ENCODE data around the gene MTREX.
A peak's percentile ranks its signal among the peaks of the same experiment; 100 is the strongest.

MTREX gene

DNA sequence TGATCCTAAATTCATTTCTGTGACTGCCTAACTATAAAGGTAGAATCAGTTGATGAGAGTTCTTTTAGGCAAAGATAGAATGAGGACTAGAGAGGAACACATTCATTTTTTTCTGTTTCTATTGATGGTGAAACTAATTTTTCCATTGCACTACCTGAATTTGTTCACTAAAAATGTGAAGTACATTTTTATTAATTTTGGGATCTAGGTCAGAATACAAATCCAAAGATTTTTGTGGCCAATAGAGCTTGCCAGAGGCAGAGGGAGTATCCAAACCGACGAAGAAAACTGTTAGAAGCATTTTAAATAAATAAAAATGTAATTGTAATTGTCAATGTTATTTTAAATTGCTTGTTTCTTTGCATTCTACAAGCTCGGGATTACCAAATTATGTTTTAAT is 78.1 kb downstream of the MTREX start:
- no peak for DNase-seq

DNA sequence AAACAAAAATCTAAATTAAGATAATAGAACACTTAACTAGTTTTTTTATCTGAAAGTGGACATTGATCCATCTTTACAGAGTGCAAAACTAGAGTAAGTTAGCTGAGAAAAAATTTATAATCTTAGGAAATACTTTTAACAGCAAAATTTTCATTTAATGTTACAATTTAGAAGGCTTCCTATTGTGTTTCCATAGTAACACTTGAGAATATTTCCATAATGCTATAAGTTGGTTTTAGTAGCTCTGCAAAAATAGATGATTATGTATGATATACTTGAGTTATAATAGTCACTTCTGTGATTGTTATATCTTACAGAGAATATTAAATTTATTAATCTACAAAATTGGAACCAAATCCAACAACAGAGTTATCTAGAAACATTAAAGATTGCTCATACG is 78.6 kb downstream of the MTREX start:
- DNase-seq, result no peak

DNA sequence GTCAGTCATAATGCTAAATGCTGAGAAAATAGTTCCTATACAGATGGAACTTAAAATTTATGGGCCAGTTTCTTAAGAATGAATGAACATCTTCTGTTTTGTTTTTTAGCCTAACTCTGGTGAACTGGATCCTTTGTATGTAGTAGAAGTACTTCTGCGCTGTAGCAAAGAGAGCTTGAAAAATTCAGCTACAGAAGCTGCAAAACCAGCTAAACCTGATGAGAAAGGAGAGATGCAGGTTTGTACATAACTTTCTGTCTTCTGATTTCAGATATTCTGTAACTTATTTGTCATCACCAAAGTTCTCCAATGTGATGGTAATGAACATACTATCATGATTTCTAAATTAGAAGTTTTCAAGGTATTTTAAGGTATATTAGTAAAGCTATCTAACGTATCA is 80.1 kb downstream of the MTREX start:
- DNase-seq, result no peak

DNA sequence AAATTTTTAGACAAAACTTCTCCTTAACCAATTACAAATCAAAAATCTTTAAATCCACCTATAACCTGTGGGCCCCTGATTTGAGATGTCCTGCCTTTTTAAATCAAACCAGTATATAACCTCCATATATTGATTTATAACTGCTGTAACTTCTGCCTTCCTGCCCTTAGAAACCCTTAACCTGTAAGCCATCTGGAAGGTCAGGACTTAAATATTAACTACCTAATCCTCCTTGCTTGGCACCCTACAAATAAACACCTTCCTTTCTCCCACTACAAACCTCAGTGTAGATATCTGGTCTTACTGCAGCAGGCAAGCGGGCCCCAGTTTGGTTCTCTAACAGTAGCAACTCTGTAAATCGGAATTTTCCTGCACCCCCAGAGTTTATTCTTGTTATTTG is 83.9 kb downstream of the MTREX start:
- DNase-seq, result no peak

DNA sequence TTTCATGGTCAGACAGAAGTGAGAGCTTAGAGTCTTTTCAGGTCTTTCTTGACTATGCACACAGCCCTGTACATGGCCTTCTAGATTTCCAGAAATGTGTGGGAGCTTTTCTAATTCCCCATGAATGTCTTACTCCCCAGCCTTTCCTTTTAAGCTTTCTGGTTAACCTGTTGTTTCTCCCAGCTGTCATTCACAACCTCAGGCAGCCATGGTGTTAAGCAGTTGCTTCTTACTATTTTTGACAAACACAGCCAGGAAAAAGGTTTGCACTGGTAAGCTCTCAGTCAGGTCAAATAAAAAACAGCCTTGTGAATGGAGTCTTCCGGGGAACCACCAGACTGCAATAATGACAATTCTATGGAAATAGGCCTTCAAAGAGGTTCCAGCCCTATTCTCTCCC is 84.9 kb downstream of the MTREX start:
- no peak for DNase-seq

DNA sequence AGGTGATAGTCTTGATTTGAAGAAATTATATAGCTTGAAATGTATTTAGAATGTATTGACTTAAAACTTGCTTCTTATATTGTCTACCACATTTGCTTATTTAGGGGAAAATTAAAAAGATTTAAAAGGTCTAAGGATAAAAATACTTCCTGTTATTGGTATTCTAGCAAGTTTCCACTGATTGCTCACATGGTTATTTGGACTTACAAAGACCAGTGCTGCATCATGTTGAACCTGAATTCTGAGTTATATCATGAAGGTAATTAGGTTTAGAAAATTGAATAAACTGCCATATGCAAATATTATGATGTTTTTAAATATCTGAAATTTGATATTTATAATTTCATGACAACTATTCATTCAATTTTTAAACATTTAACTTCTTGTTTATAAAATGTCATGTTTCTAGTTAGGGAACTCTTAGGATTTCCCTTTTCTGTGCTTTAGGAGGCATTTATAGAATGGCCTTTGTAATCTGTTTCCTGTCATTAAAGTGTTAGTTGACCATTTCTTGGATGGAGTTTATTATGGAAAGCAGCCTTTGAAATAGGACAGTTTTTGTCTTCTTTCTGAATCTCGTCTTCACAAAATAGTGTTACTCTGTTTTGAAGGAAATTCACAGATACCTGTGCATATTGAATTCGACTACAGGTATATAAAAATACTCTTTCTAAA is 85.8 kb downstream of the MTREX start:
- DNase-seq, result no peak

DNA sequence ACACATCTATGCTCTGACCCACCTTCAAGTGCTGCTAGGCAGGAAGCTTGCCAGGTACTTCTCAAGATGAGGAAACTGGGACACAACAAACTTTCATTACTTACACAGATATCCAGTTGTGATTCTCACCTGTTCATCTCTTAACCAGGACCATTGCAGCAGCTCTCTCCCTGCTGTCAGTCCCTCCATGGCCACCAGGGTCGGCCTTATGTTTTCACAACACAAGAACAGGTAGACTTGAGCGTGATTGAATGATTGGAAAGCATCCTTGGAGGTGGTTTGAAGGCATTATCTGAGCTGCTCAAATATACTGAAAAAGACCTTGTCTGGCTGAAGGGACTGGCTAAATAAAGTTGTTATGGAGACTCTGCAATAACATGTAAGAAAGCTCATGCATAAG is 94.4 kb downstream of the MTREX start:
- DNase-seq, result no peak

DNA sequence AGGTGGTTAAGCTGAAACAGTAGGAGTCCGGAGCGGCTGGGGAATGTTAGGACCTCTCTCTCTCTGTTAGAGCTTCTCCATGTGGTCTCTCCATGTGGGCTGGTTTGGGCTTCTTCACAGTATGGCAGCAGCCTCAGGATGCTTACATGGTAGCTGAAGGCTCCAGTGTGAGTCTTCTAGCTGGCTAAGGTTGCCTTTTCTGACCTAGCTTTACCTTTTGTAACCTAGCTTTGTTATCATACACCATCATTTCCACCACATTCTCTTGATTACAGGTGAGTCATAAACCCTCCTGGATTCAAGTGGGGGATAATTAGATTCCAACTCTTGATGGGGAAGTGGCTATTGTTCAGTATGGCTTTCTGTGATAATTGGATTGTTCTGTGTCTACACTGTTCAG is 98.5 kb downstream of the MTREX start:
- no peak for DNase-seq

DNA sequence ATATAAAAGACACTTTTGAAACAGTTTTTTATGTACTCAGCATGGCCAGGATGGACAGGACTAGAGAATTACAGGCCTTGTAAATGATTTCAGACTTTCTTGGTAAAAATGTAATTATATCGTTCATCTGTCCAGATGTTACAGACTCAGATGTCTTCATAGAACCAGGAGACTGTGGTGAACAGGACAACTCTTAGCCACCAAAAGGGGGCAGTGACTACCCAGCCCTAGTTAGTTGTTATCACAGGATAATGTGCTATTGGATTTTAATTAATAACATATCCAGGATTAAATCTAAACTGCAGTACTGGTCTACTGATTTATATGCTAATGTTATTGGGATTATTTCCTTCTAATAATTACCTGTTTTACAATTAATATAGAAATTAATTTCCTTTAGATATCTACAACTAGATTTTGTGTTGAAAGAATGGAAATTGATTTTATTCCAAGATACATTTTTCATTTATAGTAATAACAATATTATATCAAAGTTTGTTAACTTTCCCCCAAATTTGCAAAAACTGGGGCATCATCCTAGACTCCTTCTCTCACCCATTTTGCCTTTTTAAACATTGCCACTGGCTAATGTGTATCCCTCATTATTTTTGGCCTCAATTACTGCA is 99.4 kb downstream of the MTREX start:
- DNase-seq, result peak; percentile 5

DNA sequence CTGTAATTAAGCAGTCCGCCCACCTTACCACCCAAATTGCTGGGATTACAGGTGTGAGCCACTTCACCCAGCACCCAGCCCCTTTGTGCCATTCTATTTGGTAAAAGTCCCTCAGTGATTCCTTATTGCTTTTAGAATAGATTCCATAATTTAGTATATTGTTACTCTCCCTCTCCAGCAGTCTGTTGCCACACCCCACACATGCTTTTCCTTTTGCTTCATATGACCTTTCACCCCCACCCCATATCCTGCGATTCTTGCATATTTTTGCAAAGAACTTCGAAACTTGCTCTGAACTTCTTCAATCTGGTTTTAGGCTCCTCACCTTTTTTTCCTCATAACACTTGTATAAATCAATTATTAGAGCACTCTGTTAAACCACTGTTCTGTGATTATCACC is 100.2 kb downstream of the MTREX start:
- no peak for DNase-seq

DNA sequence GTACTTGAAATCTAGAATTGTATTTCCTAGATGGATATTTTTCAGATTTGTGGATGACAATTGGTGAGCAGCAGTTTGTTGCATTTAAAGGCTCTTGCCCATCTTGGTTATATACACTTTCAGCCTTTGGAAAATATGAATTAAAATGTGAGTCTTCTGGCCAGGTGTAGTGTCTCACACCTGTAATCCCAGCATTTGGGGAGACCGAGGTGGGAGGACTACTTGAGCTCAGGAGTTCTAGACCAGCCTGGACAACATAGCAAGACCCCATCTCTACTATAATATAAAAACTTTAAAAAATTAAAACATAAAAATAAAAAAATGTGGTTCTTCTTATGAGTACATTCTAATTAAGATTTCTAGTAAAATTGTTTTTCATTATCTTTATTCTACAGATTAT is 102.0 kb downstream of the MTREX start:
- DNase-seq, result no peak

DNA sequence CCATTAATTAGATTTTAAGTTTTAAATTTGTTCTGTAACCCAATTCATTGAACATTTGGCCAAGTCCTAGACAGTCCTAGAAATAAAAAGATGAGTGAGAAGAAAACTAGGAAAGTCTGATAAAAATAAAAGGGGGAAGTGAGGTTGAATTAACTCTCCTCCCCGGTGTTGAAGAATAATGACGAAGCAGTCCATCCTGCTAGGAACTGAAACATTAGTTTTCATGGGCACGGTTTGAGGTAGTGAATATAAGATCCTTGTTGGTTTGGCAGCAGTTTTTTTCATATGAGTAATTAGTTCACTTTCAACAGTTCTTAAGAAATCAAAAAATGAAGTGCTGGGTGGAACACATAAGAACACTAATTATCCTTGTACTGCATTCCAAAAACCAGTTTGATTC is 103.1 kb downstream of the MTREX start:
- DNase-seq, result no peak

DNA sequence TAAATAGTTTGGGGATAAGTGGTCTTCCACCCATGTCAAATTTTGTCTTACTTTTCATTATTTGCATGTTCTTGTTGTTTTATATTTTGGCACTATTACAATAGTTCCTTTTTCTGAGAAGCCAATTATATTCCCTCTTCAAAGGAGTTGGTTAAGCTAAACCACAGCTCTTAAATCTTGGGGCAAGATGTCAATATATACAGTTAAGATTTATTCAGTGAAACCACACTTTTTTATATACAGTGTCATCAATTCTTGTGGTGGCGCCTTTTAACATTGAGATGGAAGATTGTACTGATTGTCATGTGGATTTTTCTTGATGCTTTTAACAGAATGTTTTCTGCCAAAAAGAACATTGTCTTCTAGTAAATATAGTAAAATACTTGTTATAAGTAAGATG is 104.1 kb downstream of the MTREX start:
- peak; percentile 7 for DNase-seq

DNA sequence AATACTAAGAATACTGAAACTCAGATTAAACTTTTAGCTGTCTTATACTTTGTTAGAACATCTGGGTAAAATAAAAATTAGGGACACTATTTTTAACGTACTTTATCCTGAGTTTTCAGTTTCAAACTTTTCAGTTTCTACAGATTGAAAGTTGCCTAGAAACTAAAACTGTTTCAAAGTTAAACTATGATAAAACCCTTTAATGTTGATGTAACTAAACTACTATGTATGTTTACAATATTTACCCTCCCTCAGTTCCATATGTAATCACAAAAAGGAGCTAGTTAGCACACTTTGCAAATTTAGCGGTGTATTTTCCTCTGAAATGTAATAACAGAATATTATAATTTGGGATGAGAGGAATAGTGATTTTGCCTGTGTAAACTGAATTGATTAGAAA is 105.9 kb downstream of the MTREX start:
- no peak for DNase-seq

DNA sequence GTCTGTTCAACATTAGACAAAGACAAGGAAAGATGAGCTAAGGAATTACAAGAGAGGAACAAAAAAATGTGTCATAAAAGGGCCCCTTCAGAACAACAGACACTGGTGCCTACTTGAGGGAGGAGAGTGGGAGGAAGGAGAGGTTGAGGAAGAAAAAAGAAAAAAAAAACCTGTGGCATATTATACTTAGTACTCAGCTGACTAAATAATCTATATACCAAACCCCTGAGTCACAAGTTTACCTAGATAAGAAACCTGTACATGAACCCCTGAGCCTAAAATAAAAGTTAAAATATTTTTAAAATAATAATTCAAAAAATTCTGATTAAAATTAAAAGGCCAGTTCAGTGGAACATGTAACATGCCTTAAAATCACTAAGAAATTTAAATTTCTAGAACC is 107.3 kb downstream of the MTREX start:
- DNase-seq, result no peak

DNA sequence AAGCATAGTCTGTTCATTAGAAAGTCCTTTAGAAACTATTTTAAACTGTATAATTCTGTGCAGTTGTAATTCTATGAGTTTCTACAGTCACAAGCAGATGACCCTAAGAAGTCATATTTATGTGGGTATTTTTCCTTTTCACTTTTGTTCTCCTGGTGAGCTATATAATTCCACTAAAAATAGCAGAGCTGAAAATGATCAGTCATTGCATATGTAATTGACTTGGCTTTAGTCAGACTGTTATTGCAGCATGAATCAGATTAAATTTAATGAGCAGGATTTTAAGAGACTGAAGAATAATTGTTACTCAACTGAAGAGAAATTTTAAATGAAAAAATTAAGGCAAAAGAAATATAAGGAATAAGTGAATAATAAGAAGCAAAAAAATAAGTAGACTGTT is 108.5 kb downstream of the MTREX start:
- DNase-seq, result no peak

DNA sequence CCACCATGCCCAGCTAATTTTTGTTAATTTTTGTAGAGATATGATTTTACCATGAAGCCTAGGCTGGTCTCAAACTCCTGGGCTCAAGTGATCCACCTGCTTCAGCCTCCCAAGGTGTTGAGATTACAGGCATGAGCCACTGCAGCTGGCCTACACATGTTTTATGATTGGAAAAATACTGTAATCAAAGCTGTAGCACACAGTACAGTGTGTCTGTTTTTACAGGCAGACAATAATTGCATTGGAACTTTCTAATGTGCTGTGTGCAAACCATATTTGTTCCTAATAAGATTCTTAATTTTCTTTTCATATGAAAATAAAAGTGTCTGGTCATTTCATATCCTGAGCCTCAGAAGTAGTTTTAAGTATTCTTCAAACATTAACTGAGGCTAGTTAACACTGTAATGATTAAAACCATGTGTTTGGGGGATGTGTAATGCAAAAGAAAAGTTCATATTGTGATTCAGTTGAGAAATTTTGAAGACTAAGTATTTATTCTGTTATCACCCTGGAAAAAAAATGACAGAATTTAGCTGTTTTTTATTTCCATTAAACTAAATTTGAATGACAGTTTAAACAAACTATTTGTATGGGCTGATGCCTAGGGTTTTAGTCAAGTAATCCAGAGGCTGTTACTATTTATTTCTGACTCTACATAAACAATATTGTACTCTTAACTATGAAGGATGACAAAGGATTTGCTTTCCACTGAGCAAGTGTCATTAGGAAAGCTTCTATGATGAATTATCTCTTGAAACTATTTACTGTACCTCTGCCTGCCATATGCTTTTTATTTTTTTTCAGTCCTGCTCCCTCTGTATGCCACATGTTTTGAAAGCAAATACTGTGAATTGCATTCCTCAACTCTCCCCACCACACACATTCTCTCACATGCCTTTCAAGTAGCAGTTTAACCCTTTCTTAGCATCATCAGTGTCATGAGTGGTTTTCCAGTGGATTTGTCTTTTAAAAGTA is 111.5 kb downstream of the MTREX start:
- DNase-seq, result no peak

DNA sequence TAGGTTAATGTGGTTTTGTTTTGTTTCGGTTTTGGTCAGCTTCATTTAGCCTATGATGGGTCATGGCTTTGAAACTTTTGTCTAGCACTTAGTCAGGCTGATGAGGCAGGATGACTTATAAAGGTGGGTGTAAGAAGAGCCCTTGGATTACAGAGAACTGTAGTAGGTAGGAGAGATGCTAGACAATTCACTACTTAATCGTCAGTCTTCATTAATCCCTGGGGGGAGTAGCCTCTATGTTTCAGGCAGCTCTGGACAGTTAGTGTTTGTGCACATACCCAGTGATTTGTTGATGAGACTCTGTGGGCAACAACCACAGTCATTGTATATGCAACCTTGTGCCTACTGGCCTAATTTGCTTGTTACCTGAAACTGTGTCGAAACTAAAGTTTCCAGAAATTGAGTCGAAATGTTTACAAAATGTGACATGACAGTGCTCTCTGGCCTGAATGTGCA is 113.3 kb downstream of the MTREX start:
- DNase-seq, result no peak

DNA sequence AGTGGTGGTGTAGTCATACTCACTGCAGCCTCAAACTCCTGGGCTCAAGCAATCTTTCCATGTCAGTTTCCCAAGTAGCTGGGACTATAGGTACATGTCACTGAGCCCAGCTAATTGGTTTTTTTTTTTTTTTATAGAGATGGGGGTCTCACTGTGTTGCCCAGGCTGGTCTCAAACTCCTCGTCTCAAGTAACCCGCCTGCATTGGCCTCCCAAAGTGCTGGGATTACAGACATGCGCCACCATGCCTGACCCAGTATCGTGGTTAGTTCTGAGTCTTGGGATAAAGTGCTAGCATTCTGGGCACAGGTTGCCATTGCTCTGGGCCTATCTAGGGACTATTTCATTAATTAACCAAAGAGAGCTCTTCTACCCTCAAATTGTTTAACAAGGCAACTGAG is 118.7 kb downstream of the MTREX start:
- DNase-seq, result no peak

DNA sequence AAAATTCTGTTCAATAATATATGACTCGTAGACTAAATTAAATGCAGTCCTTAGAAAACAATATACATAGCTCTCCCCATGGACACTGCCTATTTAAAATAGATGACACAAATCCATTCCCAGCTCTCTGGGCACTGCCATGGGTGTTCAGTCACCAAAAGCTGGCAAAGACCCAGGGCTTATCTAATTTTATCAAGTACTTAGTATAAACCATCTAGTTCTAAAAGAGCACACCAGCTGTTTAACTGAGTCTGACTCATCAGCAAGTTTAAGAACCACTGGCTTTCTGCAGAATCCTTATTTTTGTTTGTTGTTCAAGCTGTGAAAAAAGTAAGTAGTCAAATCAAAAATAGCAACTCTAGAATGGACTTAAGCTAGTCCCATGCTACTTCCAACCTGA is 119.4 kb downstream of the MTREX start:
- DNase-seq, result peak; percentile 26

DNA sequence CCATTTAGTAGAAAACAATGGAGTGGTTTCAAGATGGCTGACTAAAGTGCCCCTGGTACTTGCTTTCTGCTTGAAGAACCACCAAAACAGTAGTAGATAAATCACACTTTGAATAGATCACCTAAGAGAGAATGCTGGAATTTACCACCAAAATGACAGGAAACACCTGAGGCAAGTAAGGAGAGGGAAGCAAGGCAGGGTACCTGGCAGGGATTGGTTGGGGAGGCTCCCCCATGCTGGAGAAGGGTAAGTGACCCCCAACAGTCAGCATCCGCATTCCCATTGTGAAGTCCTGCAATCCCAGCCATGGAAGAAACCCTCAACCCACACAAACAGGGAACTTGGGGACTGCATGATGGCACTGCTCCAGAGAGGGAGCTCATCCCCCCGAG is 121.4 kb downstream of the MTREX start:
- DNase-seq, result no peak

DNA sequence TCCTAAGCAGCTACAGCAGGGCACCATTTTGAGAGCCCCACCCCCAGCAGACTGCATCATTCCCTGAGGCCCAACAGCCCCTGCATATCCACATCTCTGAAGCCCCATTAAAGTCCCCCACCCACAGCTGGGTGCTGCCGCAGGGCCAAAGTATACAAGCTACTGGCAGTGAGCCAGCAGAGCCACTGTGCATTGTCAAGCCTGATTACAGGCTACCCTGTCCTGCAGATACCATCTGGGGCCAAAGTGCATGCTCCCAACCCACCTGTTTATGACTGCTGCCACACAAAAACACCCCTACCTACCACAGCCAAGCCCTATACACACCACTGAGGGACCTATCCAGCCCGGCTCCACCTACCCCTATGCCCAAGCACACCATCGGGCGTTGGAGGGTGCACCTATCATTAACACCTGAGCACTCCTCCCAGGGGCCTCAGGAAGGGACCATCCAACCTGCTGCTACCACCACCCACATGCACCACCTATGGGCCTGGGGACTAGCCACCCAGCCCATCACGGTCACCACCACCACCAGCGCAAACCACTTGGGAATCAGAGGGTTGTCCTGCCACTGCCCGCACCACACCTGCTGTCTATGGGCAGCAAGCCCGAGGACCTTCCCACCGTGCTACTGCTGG is 121.9 kb downstream of the MTREX start:
- no peak for DNase-seq

DNA sequence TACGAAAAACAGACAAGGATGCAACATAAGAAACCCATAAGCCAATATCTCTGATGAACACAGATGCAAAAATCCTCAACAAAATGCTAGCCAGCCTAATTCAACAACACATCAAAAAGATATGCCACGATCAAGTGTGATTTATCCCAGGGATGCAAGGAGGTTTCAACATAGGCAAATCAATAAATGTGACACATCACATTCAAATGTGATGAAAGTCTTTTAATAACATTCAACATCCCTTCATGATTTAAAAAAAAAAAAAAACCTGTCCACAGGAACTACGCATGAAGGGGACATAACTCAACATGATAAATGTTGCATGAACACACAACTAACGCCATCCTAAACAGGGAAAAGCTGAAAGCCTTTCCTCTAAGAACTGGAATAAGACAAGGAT is 124.8 kb downstream of the MTREX start:
- no peak for DNase-seq

All from CD4-positive, alpha-beta T cell treated with Interleukin-4 for 4 hours (primary cell).